ENCODE results near the gene C15orf62. TPM values are rescaled to one million over a fixed set of nuclear protein-coding genes. Genes with fewer than 3 reads are reported as not detected.

C15orf62 gene
- total RNA-seq, 1 experiment from 2014 or later = 0.72 TPM

- peak within 1 kb of the TSS; percentile 98 for H3K4me3 Mint-ChIP-seq
- POLR2A ChIA-PET = interaction anchor here (0.5 to 1.8 kb wide), 4 partner anchors 37 to 113 kb away, joined by 3 to 10 read pairs (median 3); partner anchors contain the start of gene SPINT1
- H3K9me3 Mint-ChIP-seq = no peaks in the 10 kb centered on the region
- H3K27me3 Mint-ChIP-seq (ENCODE audit: low read depth) = no peaks in the 10 kb centered on the region
- peaks cover 22% of the 10 kb centered on the region for H3K4me1 Mint-ChIP-seq
- CTCF ChIA-PET = interaction anchor here (0.6 to 3.3 kb wide), 17 partner anchors 15 to 1256 kb away, joined by 3 to 33 read pairs (median 5); partner anchors contain the start of genes GCHFR, PPP1R14D, RHOV and VPS18
- peak within 1 kb of the TSS; percentile 97 for H3K27ac Mint-ChIP-seq
- no peaks in the 10 kb centered on the region; the same call in none of the 2 replicates for H3K36me3 Mint-ChIP-seq
- ATAC-seq = peak; percentile 99
- DNase-seq (ENCODE audit: low spot score) = peak; percentile 97
- TF ChIP-seq PREB (CRISPR knock-in tag; IDR thresholded peaks at IDR 0.05; ENCODE audit: borderline replicate concordance) (no peak), FOXP4 (CRISPR knock-in tag; IDR thresholded peaks at IDR 0.05) (no peak; the same call in 1 of the 2 replicates), PRDM15 (CRISPR knock-in tag; IDR thresholded peaks at IDR 0.05) (no peak), ZBTB43 (CRISPR knock-in tag; IDR thresholded peaks at IDR 0.05) (0 out of 2 replicates have a peak, but pooled peaks have one; percentile 55), NFYB (CRISPR knock-in tag; conservative IDR thresholded peaks at IDR 0.05; ENCODE audit: low read depth) (no peak), IRF2 (CRISPR knock-in tag; IDR thresholded peaks at IDR 0.05; ENCODE audit: borderline replicate concordance, low read depth) (no peak), E2F1 (CRISPR knock-in tag; IDR thresholded peaks at IDR 0.05) (no peak), ERG (CRISPR knock-in tag; IDR thresholded peaks at IDR 0.05) (no peak), MLX (CRISPR knock-in tag; IDR thresholded peaks at IDR 0.05) (no peak), IRF1 (CRISPR knock-in tag; IDR thresholded peaks at IDR 0.05) (no peak), ZNF396 (CRISPR knock-in tag; IDR thresholded peaks at IDR 0.05; ENCODE audit: borderline replicate concordance) (no peak), ZSCAN18 (CRISPR knock-in tag; IDR thresholded peaks at IDR 0.05) (no peak), SMAD3 (CRISPR knock-in tag; IDR thresholded peaks at IDR 0.05; ENCODE audit: borderline replicate concordance) (peak; percentile 80; the same call in 1 of the 2 replicates), ETV6 (CRISPR knock-in tag; IDR thresholded peaks at IDR 0.05) (peak; percentile 84; the same call in 1 of the 2 replicates), ZNF219 (CRISPR knock-in tag; IDR thresholded peaks at IDR 0.05; ENCODE audit: borderline replicate concordance) (no peak), TP53 (CRISPR knock-in tag; IDR thresholded peaks at IDR 0.05) (no peak), NFE2L1 (CRISPR knock-in tag; IDR thresholded peaks at IDR 0.05) (0 out of 2 replicates have a peak, but pooled peaks have one; percentile 9), CREB1 (CRISPR knock-in tag; IDR thresholded peaks at IDR 0.05) (no peak)
Measured at GRCh38 chr15:40807028-40807887, 37.5 kb downstream of the C15orf62 start, which contains the start of the genes DNAJC17 and ZFYVE19. DNAJC17 (minus strand) TSS chr15:40807473; CDS start chr15:40807446, 27 bp downstream. ZFYVE19 (plus strand) TSS chr15:40807089; CDS start chr15:40807590, 501 bp downstream.
